Ureter (tissue), 1 donor: ENCODE data around the gene RIPOR1. TPM values are rescaled to one million over a fixed set of nuclear protein-coding genes. Genes with fewer than 3 reads are reported as not detected.
"Not testable (repeated sequence)": the region's sequence is repeated elsewhere in the genome, so short reads cannot be mapped to it uniquely, and the experiment has no call there.

Source experiments
- DNase-seq: peaks from one replicate; pipeline ENCODE4 v3.0.0-alpha.2; 2020; ENCODE audit warnings: low spot score
- total RNA-seq: library from RNA; stranded (reverse); gene quantifications from one replicate; pipeline ENCODE4 v1.2.4, GENCODE V29; 2023
- donor health status: DM: yes; HTN: yes; CAD: no.

Gene RIPOR1
- total RNA-seq, 1 donor from 2014 or later: 57.6 TPM

DNA sequence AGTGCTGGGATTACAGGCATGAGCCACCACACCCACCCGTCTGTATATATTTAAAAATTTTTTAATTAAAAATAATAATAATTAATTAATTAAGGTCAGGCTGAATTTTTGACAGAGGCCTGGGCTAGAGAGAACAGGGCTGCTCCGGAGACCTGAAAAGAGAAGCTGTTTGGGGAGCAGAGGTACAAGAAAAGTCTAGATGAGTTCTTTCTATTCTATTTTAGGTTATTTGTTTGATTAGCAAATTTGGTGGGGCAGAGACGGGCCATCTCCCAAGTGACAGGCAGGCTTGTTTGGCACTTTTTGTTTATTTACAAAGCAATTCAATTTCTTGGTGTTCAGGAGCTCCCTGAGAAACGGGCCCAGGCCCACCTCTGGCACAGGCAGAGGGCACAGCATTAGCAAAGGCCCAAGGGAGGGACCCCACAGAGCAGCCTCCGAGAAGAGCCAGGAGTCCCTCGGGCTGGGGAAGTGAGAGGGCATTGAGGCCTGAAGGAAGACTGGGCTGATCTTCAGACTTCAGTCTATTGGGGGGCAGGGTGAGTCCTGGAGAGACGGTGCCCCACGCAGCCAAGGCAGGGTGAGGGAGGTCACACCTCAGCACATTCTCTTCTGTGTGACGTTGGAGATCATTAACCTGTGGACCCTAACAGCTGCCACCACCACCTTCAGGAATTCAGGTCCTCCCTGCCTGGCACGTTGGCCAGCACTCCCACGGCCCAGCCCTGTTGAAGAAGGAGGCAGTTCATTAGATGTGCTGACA, 10.8 kb upstream of the RIPOR1 start:
- DNase-seq: no peak

DNA sequence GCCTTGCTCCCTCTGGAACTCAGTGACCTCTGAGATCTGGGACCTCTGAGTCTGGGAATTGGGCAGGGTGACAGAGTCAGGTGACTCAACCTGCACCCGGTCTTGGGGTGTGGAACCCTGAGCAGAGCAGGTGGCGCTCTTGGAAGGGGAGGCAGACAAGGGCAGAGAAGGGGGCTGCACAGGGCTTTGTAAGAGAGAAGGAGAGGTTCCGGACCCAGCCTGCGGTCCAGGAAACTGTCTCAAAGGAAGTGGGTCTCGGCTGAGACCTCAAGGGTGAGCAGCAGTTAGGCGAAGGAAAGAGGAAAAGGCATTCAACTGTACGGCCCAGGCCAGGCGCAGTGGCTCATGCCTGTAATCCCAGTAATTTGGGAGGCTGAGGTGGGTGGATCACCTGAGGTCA, 10.0 kb upstream of the RIPOR1 start:
- DNase-seq: no peak

DNA sequence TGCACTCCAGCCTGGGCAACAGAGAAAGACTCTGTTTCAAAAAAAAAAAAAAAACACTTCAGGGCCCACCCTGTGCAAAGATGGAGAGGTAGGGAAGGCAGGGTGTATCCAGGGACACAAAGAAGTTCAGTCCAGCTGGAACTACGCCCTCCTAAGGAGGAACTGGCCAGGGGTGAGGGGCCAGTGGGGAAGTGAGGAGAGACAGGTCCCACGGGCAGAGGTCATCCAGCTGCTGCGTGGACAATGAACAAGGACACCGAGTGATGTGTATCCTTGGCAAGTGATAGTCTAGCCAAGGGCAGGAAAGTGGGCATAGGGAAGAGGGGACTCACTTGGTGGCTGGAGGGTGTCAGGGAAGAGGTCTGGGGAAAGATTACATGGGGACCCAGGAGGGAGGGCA, 9.4 kb upstream of the RIPOR1 start:
- DNase-seq: no peak

DNA sequence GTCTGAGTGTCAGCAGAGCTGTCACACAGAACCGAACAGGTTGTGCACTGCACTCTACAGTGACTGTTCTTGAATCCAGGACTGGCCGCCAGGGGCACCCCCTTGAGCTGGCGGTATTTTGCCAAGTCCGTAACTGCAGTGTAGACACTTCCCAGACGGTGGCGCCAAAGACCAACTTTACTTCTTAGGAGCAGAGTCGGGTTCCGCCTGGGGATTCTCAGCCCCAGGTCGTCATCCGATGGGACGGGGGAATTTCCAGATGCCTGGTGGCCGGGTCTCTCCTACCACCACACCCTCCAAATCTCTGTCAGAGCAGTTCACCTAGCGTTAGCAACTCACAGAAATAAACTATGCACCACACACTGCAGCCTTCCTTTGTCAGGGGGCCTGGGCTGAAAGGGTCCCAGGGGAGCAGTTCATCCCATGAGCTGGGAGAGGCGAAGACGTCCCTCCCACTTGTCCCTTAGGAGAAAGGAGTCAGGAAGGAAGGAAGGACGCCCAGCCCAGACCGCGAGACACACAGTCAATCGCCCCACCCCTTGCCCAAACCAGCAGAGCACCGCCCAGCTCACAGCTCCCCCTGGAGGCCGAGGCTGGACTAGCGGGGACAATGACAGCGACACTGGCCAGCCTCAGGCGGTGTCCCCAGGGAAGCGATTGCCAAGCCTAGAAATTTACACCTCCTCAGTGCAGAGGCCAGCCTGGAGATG, 7.4 kb upstream of the RIPOR1 start:
- peak; percentile 97 for DNase-seq

DNA sequence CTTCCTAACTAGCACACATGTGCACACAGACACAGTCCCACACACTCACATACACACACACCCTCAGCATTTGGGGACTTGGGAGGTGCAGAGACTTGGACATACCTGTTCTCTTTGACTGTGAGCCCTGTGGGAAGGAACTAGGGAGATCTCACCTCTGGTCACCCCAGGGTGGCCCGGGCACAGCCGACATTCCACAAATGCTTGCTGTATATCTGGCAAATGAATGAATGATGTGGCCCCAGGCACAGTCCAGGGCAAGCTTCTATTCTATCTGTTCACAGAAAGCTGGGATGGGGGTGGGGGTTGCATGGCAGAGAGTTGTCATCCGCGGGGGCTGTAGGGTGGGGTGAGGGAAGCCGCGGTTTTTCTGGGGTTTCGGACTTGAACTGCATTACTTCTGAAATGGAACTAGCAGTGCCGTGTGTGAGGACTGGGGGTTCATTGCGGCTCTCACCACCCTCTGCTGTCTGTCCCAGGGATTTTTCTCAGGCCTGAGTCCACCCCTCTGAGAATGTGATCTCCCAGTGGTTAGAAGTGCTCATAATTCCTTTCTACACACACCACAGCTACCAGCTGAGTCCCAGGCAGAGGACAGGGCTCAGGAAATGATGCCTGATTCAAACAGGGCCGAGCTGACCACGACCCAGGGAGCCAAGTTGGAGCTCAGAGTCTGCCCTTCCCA, 3.3 kb upstream of the RIPOR1 start:
- DNase-seq: no peak

- no peak for DNase-seq
Measured at GRCh38 chr16:67526149-67526791, 2.4 kb upstream of the RIPOR1 start.

DNA sequence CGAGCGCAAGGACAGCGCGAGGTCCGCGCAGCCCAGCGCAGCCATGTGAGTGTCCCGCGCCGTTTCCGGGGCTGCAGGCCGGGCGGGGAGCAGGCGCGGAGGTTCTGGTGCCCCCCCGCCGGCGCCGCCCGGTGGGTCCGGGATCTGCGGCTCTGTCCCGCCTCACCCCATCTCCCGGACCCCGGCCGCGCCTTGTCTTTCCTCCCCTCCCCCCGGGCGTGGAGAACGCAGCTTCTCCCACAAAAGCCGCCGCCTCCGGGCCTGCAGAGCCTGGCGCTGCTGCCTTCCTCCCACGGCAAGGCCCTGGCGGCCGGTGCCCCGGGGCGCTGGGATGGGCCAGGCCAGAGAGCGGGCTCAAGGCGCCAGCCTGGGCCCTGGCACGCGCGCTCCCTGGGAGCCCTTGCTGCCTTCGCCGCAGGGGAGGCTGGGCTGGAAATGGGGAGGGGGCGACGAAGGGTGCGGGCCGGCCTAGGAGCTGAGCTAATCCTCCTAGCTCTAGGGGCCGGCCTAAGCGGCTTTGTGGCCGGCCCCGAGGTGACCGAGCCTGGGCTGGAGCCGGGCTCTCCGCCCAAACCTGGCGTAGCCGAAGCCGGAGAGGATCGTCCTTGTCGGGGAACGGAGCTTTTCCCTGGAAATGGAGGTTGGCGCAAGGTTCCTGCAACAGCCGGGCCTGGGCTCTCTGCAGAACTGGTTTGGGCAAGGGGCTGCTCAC, 397 bp downstream of the RIPOR1 start:
- DNase-seq: no peak

DNA sequence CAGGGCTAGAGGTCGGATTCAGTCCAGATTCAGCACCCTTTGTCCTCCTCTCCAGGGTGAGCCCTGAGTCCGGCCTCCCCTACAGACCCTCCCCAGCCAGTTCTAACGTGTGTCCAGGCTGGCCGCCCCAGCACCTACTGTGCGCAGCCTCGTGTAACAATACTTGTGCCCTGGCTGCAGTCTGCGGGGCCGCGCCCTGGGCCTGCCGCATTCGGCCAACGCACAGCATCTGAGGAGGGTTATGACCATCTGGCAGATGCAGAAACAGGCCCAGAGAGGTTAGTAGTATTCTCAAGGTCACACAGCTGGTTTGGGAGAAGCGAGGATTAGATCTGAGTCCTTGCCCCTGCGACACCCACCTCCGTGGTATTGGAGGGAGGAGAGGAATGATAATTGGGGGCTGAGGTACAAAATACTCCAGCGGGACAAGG, 968 bp downstream of the RIPOR1 start:
- no peak for DNase-seq

GRCh38 chr16:67530013-67530939, 1.6 kb downstream of the RIPOR1 start:
- peak; percentile 78 for DNase-seq

GRCh38 chr16:67531247-67531646, 2.6 kb downstream of the RIPOR1 start:
- no peak for DNase-seq

GRCh38 chr16:67533024-67533560, 4.5 kb downstream of the RIPOR1 start:
- DNase-seq: no peak

DNA sequence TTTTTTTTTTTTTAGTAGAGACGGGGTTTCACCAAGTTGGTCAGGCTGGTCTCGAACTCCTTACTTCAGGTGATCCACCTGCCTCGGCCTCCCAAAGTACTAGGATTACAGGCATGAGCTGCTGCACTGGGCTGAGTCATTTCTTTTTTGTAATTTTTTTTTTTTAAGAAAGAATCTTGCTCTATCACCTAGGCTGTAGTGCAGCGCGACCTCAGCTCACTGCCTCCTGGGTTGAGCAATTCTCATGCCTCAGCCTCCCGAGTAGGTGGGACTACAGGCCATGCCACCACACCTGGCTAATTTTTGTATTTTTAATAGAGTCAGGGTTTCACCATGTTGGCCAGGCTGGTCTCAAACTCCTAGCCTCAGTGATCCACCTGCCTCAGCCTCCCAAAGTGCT, 5.4 kb downstream of the RIPOR1 start:
- DNase-seq: not testable (repeated sequence)

DNA sequence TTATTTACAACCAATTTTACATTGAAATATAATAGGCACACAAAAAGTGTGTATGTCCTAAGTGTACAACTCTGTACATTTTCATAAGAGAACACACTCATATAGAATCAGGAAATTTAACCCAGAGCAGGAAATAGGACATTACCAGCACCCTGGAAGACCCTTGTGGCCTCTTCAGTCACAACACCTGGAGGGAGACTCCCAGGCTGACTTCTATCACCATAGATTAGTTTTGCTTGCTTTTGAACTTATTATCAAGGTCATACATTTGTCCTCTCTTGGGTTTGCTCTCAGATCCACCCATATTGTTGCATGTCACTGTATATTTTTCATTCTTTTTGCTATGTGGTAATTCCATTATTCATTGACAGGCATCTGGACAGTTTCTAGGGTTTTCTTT, 5.8 kb downstream of the RIPOR1 start:
- DNase-seq: no peak

- no peak for DNase-seq
Measured at GRCh38 chr16:67535201-67535600, 6.6 kb downstream of the RIPOR1 start.

DNA sequence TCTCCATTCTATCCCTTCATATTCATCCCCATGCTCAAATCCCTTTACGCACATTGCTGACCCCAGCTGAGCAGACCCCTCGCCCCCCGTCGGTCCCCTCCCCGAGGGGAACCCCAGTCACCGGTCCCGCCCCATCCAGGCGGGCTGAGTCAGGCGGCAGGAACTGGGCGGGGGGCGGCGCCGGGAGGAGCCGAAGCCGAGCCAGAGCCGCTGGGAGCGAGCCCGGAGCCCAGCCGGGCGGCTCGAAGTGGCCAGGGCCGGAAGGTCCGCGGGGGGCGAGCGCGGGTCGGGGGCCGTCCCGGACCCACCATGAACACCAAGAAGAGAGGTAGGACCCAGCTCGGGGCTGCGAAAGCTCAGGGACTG, 8.6 kb downstream of the RIPOR1 start:
- peak; percentile 73 for DNase-seq

DNA sequence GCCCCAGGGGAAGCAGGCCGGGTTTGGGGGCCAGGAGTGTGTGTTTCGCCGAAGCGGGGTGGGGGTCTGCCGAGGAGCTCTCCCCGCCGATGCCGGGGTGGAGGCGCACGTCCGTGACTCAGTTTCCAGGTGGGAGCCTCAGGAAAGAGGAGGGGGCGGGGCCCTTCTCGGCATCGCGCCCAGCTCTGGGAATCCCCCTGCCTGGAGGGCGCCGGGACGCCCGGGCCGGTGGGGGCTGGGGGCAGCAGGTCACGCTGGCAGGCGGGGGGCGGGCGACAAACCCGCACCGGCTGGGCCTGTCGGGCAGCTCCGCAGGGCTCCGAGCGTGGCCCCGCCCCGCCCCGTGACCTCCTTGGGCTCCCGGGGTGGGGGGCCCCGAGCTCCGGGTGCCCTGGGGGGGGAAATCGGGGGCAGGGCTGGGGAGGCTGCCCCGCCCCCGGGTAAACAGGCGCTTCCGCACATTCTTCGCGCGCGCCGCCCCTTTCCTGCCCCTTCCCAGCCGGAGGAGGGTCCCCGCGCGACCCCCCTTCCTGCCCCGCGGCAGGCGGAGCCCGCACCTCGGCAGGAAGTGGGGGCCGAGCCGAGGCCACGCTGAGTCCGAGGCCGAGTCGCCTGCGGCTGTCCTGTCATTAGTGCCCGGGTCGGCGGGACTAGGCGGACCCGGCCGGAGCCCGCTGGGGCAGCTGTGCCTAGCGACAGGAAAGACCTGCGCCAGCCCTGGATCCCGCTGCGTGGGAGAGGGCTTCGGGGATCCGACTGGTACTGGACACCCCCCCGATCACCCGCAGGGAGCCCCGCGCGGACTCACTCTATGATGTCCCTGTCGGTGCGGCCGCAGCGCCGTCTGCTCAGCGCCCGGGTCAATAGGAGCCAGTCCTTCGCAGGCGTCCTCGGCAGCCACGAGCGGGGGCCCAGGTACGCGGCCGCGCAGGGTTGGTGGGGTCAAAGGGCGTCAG, 9.3 kb downstream of the RIPOR1 start:
- DNase-seq: peak; percentile 74

DNA sequence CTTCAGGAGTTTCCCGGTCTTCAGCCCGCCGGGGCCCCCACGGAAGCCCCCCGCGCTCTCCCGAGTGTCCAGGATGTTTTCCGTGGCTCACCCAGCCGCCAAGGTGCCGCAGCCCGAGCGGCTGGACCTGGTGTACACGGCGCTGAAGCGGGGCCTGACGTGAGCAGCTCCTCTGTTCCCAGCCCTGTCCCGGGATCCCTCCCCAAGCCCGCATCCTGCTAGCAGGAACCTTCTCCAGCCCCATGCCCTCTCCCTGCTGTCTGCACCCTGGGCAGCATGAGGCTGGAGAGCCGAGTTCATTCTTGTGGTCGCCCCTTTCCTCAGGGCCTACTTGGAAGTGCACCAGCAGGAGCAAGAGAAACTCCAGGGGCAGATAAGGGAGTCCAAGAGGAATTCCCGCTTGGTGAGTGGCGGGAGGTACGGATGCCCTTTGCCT, 10.1 kb downstream of the RIPOR1 start:
- no peak for DNase-seq

- no peak for DNase-seq
Measured at GRCh38 chr16:67539271-67539670, 10.6 kb downstream of the RIPOR1 start.
